Psoas muscle (tissue), 8 donors: ENCODE measurements around the gene ACER3. TPM values are rescaled to one million over a fixed set of nuclear protein-coding genes. Genes with fewer than 3 reads are reported as not detected.

Experiments used
- ATAC-seq, 4 donors: fragments of 200-7000 bp; cut with Tn5 transposase; one replicate each; pipeline ENCODE4 v1.9.1; 2020; ENCODE audit warnings: moderate library complexity in 3 of 4, mild to moderate bottlenecking in 2 of 4
- DNase-seq, 2 donors: peaks; one replicate each; pipeline ENCODE4 v3.0.0-alpha.2; 2020
- H3K27ac ChIP-seq: fragments of 200-600 bp; one replicate; pipeline ENCODE4 v1.8.0; 2022
- H3K27me3 ChIP-seq, 3 donors: fragments of 200-600 bp in 1 of 3; one replicate each; pipeline versions ENCODE4 v1.6.1 to v1.8.0; 2013 to 2022; ENCODE audit warnings: low read length in 2 of 3, mild to moderate bottlenecking in 2 of 3, moderate library complexity in 1 of 3; ENCODE audit not compliant: insufficient read depth in 3 of 3
- H3K36me3 ChIP-seq, 2 donors: fragments of 200-600 bp in 1 of 2; one replicate each; pipeline versions ENCODE4 v1.6.1 to v1.8.0; 2013 to 2022; ENCODE audit warnings: low read depth in 1 of 2, mild to moderate bottlenecking in 1 of 2, moderate library complexity in 1 of 2; ENCODE audit not compliant: insufficient read depth in 1 of 2
- H3K4me1 ChIP-seq: fragments of 200-600 bp; one replicate; pipeline ENCODE4 v1.8.0; 2022
- H3K4me3 ChIP-seq: fragments of 200-600 bp; one replicate; pipeline ENCODE4 v1.8.0; 2022; ENCODE audit warnings: mild to moderate bottlenecking
- H3K9me3 ChIP-seq: fragments of 200-600 bp; one replicate; pipeline ENCODE4 v1.8.0; 2022
- CTCF ChIP-seq: fragments of 200-600 bp; IDR thresholded peaks from one replicate; pipeline ENCODE4 v1.8.0; 2022; ENCODE audit warnings: antibody characterized with exemption
- WGBS, 3 donors: extraction: QIAGEN DNeasy Blood & Tissue Kit; methylation state at CpG; one replicate each; pipeline versions ENCODE4 v1.1.6 to v1.1.7; 2013; 5-methylcytosine and 5-hydroxymethylcytosine counted together
- intact Hi-C, 2 donors: fragments of 100-400 bp; cut with DNase I; formaldehyde crosslinking; loops; one replicate each; pipeline versions ENCODE4 v1.11.0 to v1.14.2; 2022
- polyA plus RNA-seq, 3 donors: library from polyadenylated mRNA; stranded (reverse); fragments of 200-250 nt; gene quantifications; one replicate each; pipeline ENCODE4 v1.2.3, GENCODE V29; 2013
- total RNA-seq, 4 donors: library from RNA; stranded (reverse); fragmentation: NEBNext Ultra II Directional in 2 of 4; extraction: Animal tissue kit (Norgen Biotek cat#: 25700) in 2 of 4; gene quantifications; one replicate each; pipeline versions ENCODE4 v1.2.1 to v1.2.4, GENCODE V29; 2021 to 2023
- donor health status: healthy with polysubstance abuse.
- donor health status: DM: no; HTN: no; CAD: no; lungs with moderate emphysema.
- donor health status: Bipolar disorder and iron deficiency.
- donor health status: healthy.
- donor health status: DM: yes; HTN: yes; CAD: no.
- donor health status: DM: no; HTN: no; CAD: no.
- donor health status: DM: no; HTN: no; CAD: no.
- donor health status: DM: yes; HTN: yes; CAD: no.

Gene ACER3
- total and polyA plus RNA-seq, 7 donors: 0.76 to 6.3 (median 3.4) TPM

GRCh38 chr11:76841923-76842452, 18.7 kb upstream of the ACER3 start:
- WGBS, 3 donors: 81 to 85% (median 84%) methylated on average over 4 of the region's 4 CpGs
- Histone ChIP-seq H3K9me3 (no peaks in the 10 kb centered on the region), H3K4me3 (no peak overlapping the region), H3K27me3 (no peaks in the 10 kb centered on the region), H3K4me1 (peaks cover 5% of the 10 kb centered on the region), H3K36me3 (no peaks in the 10 kb centered on the region), H3K27ac (no peak overlapping the region)
- TF ChIP-seq CTCF: no peak
- no peak for DNase-seq
- no peak for ATAC-seq
- intact Hi-C loops: no loop called here

GRCh38 chr11:76843907-76844306, 16.8 kb upstream of the ACER3 start:
- intact Hi-C loops: no loop called here
- 94 to 99% (median 97%) methylated on average over 3 of the region's 3 CpGs for WGBS, 3 donors
- DNase-seq: no peak
- no peak for TF ChIP-seq CTCF
- Histone ChIP-seq H3K27ac (no peak overlapping the region), H3K36me3 (no peaks in the 10 kb centered on the region), H3K9me3 (no peaks in the 10 kb centered on the region), H3K4me1 (peaks cover under 1% of the 10 kb centered on the region), H3K4me3 (no peak overlapping the region), H3K27me3 (no peaks in the 10 kb centered on the region)
- no peak for ATAC-seq

DNA sequence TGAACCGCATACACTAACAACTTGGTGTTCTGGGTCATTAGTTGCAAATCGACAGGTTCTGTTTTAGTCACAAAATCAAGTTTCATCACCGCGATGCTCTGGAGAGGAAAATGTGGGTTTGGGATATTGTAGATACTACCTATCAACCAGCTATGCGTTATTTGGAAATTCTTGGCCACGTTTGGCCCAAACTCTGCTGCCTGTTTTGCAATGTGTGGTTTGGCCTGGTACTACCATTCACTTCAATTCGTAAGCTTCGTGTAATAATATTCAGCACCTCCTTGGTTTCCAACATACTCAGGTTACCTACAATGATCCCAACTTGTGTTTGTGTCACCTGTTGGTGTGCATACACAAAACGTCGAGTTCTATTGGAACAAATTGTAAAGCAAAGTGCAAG, 16.2 kb upstream of the ACER3 start:
- no peak overlapping the region for H3K4me3 ChIP-seq
- no peak for TF ChIP-seq CTCF

DNA sequence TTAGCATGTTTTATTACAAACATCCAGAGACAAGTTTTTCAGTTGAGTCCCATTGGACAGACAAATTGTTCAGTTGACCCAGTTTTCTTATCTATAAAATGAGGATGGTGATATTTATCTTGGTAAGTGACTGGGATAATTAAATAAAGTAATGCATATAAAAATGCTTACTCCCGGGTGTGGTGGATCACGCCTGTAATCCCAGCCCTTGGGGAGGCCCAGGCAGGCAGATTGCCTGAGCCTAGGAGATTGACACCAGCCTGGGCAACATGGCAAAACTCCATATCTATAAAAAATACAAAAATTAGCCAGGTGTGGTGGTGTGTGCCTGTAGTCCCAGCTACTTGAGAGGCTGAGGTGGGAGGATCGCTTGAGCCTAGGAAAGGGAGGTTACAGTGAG, 15.6 kb upstream of the ACER3 start:
- WGBS, 3 donors: 91 to 92% (median 92%) methylated on average over 3 of the region's 3 CpGs
- H3K27ac ChIP-seq: no peak overlapping the region
- no peaks in the 10 kb centered on the region for H3K9me3 ChIP-seq
- ATAC-seq: no peak
- H3K36me3 ChIP-seq: no peaks in the 10 kb centered on the region
- DNase-seq: no peak
- intact Hi-C loops: no loop called here
- no peak for TF ChIP-seq CTCF
- peaks cover 0 to 1% (median 0%) of the 10 kb centered on the region in 3 donors for H3K27me3 ChIP-seq
- no peak overlapping the region for H3K4me3 ChIP-seq
- no peaks in the 10 kb centered on the region for H3K4me1 ChIP-seq

More for the DNA sequence above, 16.2 kb upstream of the ACER3 start:
- no peaks in the 10 kb centered on the region for H3K36me3 ChIP-seq
- DNase-seq (no peak), ATAC-seq (no peak)
- intact Hi-C loops: no loop called here
- no peaks in the 10 kb centered on the region for H3K4me1 ChIP-seq
- no peaks in the 10 kb centered on the region for H3K9me3 ChIP-seq
- H3K27me3 ChIP-seq: no peaks in the 10 kb centered on the region
- no peak overlapping the region for H3K27ac ChIP-seq
- WGBS, 3 donors: 81% methylated on average over 10 of the region's 10 CpGs

DNA sequence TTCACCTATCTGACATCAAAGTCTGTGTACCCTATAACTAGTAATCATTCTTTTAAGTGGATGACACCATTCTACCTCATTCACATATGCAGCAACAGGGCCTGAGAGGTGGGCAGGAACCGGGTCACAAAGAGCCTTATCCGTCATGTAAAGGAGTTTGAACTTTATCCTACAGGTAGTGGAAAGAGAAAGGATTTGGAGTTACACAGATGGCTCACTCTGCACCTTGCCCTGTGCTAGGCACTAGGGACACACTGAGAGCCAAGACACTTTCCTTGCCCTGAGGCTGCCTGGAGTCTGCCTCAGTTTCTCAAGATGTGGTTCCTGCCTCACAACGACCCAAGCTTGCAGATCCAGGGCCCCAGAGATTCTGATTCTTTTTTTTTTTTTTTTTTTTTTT, 14.3 kb upstream of the ACER3 start:
- H3K27ac ChIP-seq: no peak overlapping the region
- DNase-seq (no peak), ATAC-seq (no peak)
- H3K4me1 ChIP-seq: peaks cover 4% of the 10 kb centered on the region
- peaks cover 0 to 1% (median 0%) of the 10 kb centered on the region in 3 donors for H3K27me3 ChIP-seq
- intact Hi-C loops: no loop called here
- H3K36me3 ChIP-seq: no peaks in the 10 kb centered on the region
- no peak overlapping the region for H3K4me3 ChIP-seq
- WGBS, 3 donors: 81 to 89% (median 85%) methylated on average over 3 of the region's 3 CpGs
- H3K9me3 ChIP-seq: no peaks in the 10 kb centered on the region
- TF ChIP-seq CTCF: no peak
